ENCODE results near the gene DVL3. TPM values are rescaled to one million over a fixed set of nuclear protein-coding genes. Genes with fewer than 3 reads are reported as not detected.

DVL3 gene
- total RNA-seq, 1 experiment from 2014 or later, result 108 TPM

GRCh38 chr3:184165543-184165942 is 10.4 kb downstream of the DVL3 start:
- Histone ChIP-seq H3K9me2 (ENCODE audit: insufficient read depth) (no peaks in the 10 kb centered on the region), H3K4me2 (no peak overlapping the region), H3K27me3 (ENCODE audit: insufficient read depth, low read depth) (no peaks in the 10 kb centered on the region), H3F3A (ENCODE audit: insufficient read depth, low read depth) (peaks cover 8% of the 10 kb centered on the region; the same call in 1 of the 2 replicates), H3K36me3 (ENCODE audit: low read depth) (peaks cover 35% of the 10 kb centered on the region), H2AFZ (no peak overlapping the region), H3K4me1 (replicated peaks; ENCODE audit: insufficient read depth) (no peaks in the 10 kb centered on the region), H4K20me1 (ENCODE audit: insufficient read depth) (peaks cover 23% of the 10 kb centered on the region), H3K79me2 (ENCODE audit: low read depth) (peaks cover 24% of the 10 kb centered on the region), H3K27ac (no peak overlapping the region), H3K9me3 (ENCODE audit: insufficient read depth, low read depth) (no peaks in the 10 kb centered on the region), H3K4me3 (no peak overlapping the region)
- intact Hi-C loops (cut with micrococcal nuclease; ENCODE audit: unreplicated experiment), result no loop called here
- BruUV-seq (replicated peaks), result no TSS peak
- no peak for DNase-seq
- TF ChIP-seq EZH2 (IDR thresholded peaks at IDR 0.05; ENCODE audit: low read depth), result no peak
- CTCF ChIA-PET, result no interaction called here
- POLR2A ChIA-PET (ENCODE audit: unreplicated experiment), result no interaction called here

- no peak overlapping the region for H3K4me2 ChIP-seq
- TF ChIP-seq CTCF (conservative IDR thresholded peaks at IDR 0.05) (no peak), EZH2 (IDR thresholded peaks at IDR 0.05; ENCODE audit: low read depth) (no peak)
- intact Hi-C loops (cut with micrococcal nuclease; ENCODE audit: unreplicated experiment), result no loop called here
- no peak overlapping the region for H3K27ac ChIP-seq
- H2AFZ ChIP-seq, result no peak overlapping the region
- H3K9me3 ChIP-seq (ENCODE audit: insufficient read depth, low read depth), result no peaks in the 10 kb centered on the region
- H3K4me3 ChIP-seq, result no peak overlapping the region
- DNase-seq, result no peak
- H3F3A ChIP-seq (ENCODE audit: insufficient read depth, low read depth), result peaks cover 12% of the 10 kb centered on the region; the same call in 1 of the 2 replicates
- H4K20me1 ChIP-seq (ENCODE audit: insufficient read depth), result peaks cover 17% of the 10 kb centered on the region
- H3K36me3 ChIP-seq (ENCODE audit: low read depth), result peaks cover 40% of the 10 kb centered on the region
- POLR2A ChIA-PET (ENCODE audit: unreplicated experiment), result no interaction called here
- no TSS peak for BruUV-seq (replicated peaks)
- no peaks in the 10 kb centered on the region for H3K4me1 ChIP-seq (replicated peaks; ENCODE audit: insufficient read depth)
- H3K27me3 ChIP-seq (ENCODE audit: insufficient read depth, low read depth), result no peaks in the 10 kb centered on the region
- peaks cover 12% of the 10 kb centered on the region for H3K79me2 ChIP-seq (ENCODE audit: low read depth)
- CTCF ChIA-PET, result no interaction called here
- H3K9me2 ChIP-seq (ENCODE audit: insufficient read depth), result no peaks in the 10 kb centered on the region
These were observed 11.5 kb downstream of the DVL3 start for GRCh38 chr3:184166671-184167070.

GRCh38 chr3:184167786-184168185 is 12.6 kb downstream of the DVL3 start:
- no peak for TF ChIP-seq CTCF (conservative IDR thresholded peaks at IDR 0.05)
- TF ChIP-seq EZH2 (IDR thresholded peaks at IDR 0.05; ENCODE audit: low read depth), result no peak
- Histone ChIP-seq H3K9me3 (ENCODE audit: insufficient read depth, low read depth) (no peaks in the 10 kb centered on the region), H3K79me2 (ENCODE audit: low read depth) (0 out of 2 replicates have a peak, but pooled peaks cover 2% of the 10 kb centered on the region), H3K27ac (no peak overlapping the region), H3K36me3 (ENCODE audit: low read depth) (peaks cover 40% of the 10 kb centered on the region), H3K27me3 (ENCODE audit: insufficient read depth, low read depth) (no peaks in the 10 kb centered on the region), H3K4me3 (no peak overlapping the region), H3K4me2 (no peak overlapping the region), H2AFZ (no peak overlapping the region), H4K20me1 (ENCODE audit: insufficient read depth) (peaks cover 6% of the 10 kb centered on the region; the same call in 1 of the 2 replicates), H3K4me1 (replicated peaks; ENCODE audit: insufficient read depth) (no peaks in the 10 kb centered on the region), H3K9me2 (ENCODE audit: insufficient read depth) (no peaks in the 10 kb centered on the region), H3F3A (ENCODE audit: insufficient read depth, low read depth) (peaks cover 21% of the 10 kb centered on the region; the same call in 1 of the 2 replicates)
- ChIA-PET POLR2A (ENCODE audit: unreplicated experiment) (no interaction called here), CTCF (no interaction called here)
- intact Hi-C loops (cut with micrococcal nuclease; ENCODE audit: unreplicated experiment), result no loop called here
- DNase-seq, result no peak
- no TSS peak for BruUV-seq (replicated peaks)

Data from PC-9 (cell line).